ENCODE results near the gene CCDC149.

CCDC149 gene

GRCh38 chr4:24877868-24878635 lies 34.8 kb downstream of the CCDC149 start:
- DNase-seq: no peak

- DNase-seq: no peak
Measured at GRCh38 chr4:24876431-24876830, 36.4 kb downstream of the CCDC149 start.

GRCh38 chr4:24872720-24873119 lies 40.1 kb downstream of the CCDC149 start:
- no peak for DNase-seq

GRCh38 chr4:24871210-24871609 lies 41.6 kb downstream of the CCDC149 start:
- DNase-seq: no peak

GRCh38 chr4:24867766-24868296 lies 45.0 kb downstream of the CCDC149 start:
- no peak for DNase-seq

GRCh38 chr4:24867251-24867650 lies 45.6 kb downstream of the CCDC149 start:
- no peak for DNase-seq

- no peak for DNase-seq
Measured at GRCh38 chr4:24865401-24865800, 47.4 kb downstream of the CCDC149 start.

- no peak for DNase-seq
Measured at GRCh38 chr4:24863799-24864198, 49.0 kb downstream of the CCDC149 start.

GRCh38 chr4:24862073-24862751 lies 50.6 kb downstream of the CCDC149 start:
- no peak for DNase-seq

- no peak for DNase-seq
Measured at GRCh38 chr4:24858550-24858949, 54.3 kb downstream of the CCDC149 start.

GRCh38 chr4:24858026-24858425 lies 54.8 kb downstream of the CCDC149 start:
- no peak for DNase-seq

- no peak for DNase-seq
Measured at GRCh38 chr4:24856586-24856985, 56.3 kb downstream of the CCDC149 start.

- no peak for DNase-seq
Measured at GRCh38 chr4:24855741-24856140, 57.1 kb downstream of the CCDC149 start.

- DNase-seq: no peak
Measured at GRCh38 chr4:24853142-24853541, 59.7 kb downstream of the CCDC149 start.

GRCh38 chr4:24850674-24851073 lies 62.2 kb downstream of the CCDC149 start:
- DNase-seq: no peak

GRCh38 chr4:24849756-24850155 lies 63.1 kb downstream of the CCDC149 start:
- no peak for DNase-seq

GRCh38 chr4:24849351-24849750 lies 63.5 kb downstream of the CCDC149 start:
- DNase-seq: no peak

GRCh38 chr4:24846716-24847115 lies 66.1 kb downstream of the CCDC149 start:
- DNase-seq: no peak

GRCh38 chr4:24845902-24846301 lies 66.9 kb downstream of the CCDC149 start:
- DNase-seq: no peak

- DNase-seq: no peak
Measured at GRCh38 chr4:24845132-24845531, 67.7 kb downstream of the CCDC149 start.

- DNase-seq: no peak
Measured at GRCh38 chr4:24843096-24843495, 69.7 kb downstream of the CCDC149 start.

- no peak for DNase-seq
Measured at GRCh38 chr4:24842356-24842755, 70.5 kb downstream of the CCDC149 start.

GRCh38 chr4:24840826-24841543 lies 71.9 kb downstream of the CCDC149 start:
- DNase-seq: no peak

GRCh38 chr4:24840362-24840761 lies 72.5 kb downstream of the CCDC149 start:
- no peak for DNase-seq

Measured in GF-D8 (cell line).